H1 (cell line): ENCODE data around the gene CENPP. TPM values are rescaled to one million over a fixed set of nuclear protein-coding genes. Genes with fewer than 3 reads are reported as not detected.

ENCODE experiments used
- CTCF ChIA-PET: fragments of 300-600 bp; sonication (Branson Sonifier 250); formaldehyde crosslinking; loops from one replicate; lab custom pipeline; 2021; ENCODE audit not compliant: partially characterized antibody; lab: Charles Lee
- POLR2A ChIA-PET: fragments of 300-600 bp; sonication (Branson Sonifier 250); formaldehyde crosslinking; loops from one replicate; lab custom pipeline; 2021; ENCODE audit warnings: inconsistent platforms; ENCODE audit not compliant: partially characterized antibody; lab: Charles Lee
- DNase-seq, 2 experiments: peaks; one replicate each; pipeline versions ENCODE4 v3.0.0 to v3.0.0-alpha.2; 2010 to 2022; ENCODE audit warnings: low spot score in 2 of 2, low read depth in 1 of 2, mixed read lengths in 1 of 2
- FAIRE-seq: peaks from 2 replicates; lab custom pipeline; 2011; peaks lifted over from hg19 to GRCh38; lab: Jason Lieb, UNC
- H2AFZ ChIP-seq: 2 replicates; pipeline ENCODE4 v1.8.1; 2012; ENCODE audit warnings: low read length, inconsistent platforms
- H2AK5ac ChIP-seq: 2 replicates; pipeline ENCODE4 v1.6.1; 2013; ENCODE audit warnings: low read depth, low read length
- H2BK120ac ChIP-seq: replicated peaks from 2 replicates; pipeline ENCODE3; 2013; ENCODE audit warnings: low read depth, low read length, inconsistent platforms
- H2BK12ac ChIP-seq: 2 replicates; pipeline ENCODE4 v1.6.1; 2013; ENCODE audit warnings: low read depth, low read length
- H2BK15ac ChIP-seq: 2 replicates; pipeline ENCODE4 v1.6.1; 2013; ENCODE audit warnings: low read length
- H2BK20ac ChIP-seq: 2 replicates; pipeline ENCODE4 v1.6.1; 2013; ENCODE audit warnings: low read length
- H2BK5ac ChIP-seq: 2 replicates; pipeline ENCODE4 v1.6.1; 2013; ENCODE audit warnings: low read depth, low read length
- H3K14ac ChIP-seq: 2 replicates; pipeline ENCODE4 v1.6.1; 2013; ENCODE audit warnings: inconsistent platforms; ENCODE audit not compliant: insufficient read length
- H3K18ac ChIP-seq: 2 replicates; pipeline ENCODE4 v1.6.1; 2013; ENCODE audit warnings: low read length; ENCODE audit errors: extremely low read depth
- H3K23ac ChIP-seq: 2 replicates; pipeline ENCODE4 v1.6.1; 2013; ENCODE audit warnings: inconsistent platforms; ENCODE audit not compliant: insufficient read length
- H3K23me2 ChIP-seq: 2 replicates; pipeline ENCODE4 v1.6.1; 2013; ENCODE audit warnings: low read depth, low read length
- H3K27ac ChIP-seq: 2 replicates; pipeline ENCODE4 v1.6.1; 2011; ENCODE audit warnings: low read depth, low read length, inconsistent platforms
- H3K27me3 ChIP-seq, 4 experiments: replicated peaks in 1 of 4; 1 replicate in 1 of 4; 2 replicates in 3 of 4; pipeline versions ENCODE4 v1.6.1 to v1.8.1; 2011 to 2013; ENCODE audit warnings: low read length in 3 of 4, mild to moderate bottlenecking in 3 of 4, inconsistent platforms in 2 of 4, mixed read lengths in 2 of 4, moderate library complexity in 1 of 4; ENCODE audit not compliant: control insufficient read depth in 3 of 4, insufficient read depth in 3 of 4; ENCODE audit errors: extremely low read depth in 1 of 4
- H3K36me3 ChIP-seq, 4 experiments: 2 replicates each; pipeline versions ENCODE4 v1.6.1 to v1.8.1; 2011 to 2013; ENCODE audit warnings: mild to moderate bottlenecking in 4 of 4, low read length in 3 of 4, moderate library complexity in 2 of 4, control low read depth in 1 of 4, inconsistent platforms in 1 of 4; ENCODE audit not compliant: insufficient read depth in 4 of 4, control insufficient read depth in 2 of 4
- H3K4ac ChIP-seq: replicated peaks from 2 replicates; pipeline ENCODE3; 2013; ENCODE audit warnings: low read length, low read depth, mixed read lengths, inconsistent platforms; ENCODE audit not compliant: insufficient read length
- H3K4me1 ChIP-seq, 4 experiments: replicated peaks in 1 of 4; 1 replicate in 1 of 4; 2 replicates in 3 of 4; pipeline versions ENCODE4 v1.6.1 to v1.8.1; 2011 to 2013; ENCODE audit warnings: low read length in 3 of 4, inconsistent platforms in 2 of 4, mixed read lengths in 1 of 4; ENCODE audit not compliant: insufficient read depth in 4 of 4, control insufficient read depth in 3 of 4
- H3K4me2 ChIP-seq, 2 experiments: 2 replicates each; pipeline versions ENCODE4 v1.6.1 to v1.8.1; 2011 to 2013; ENCODE audit warnings: low read depth in 2 of 2, low read length in 2 of 2, control low read depth in 1 of 2, inconsistent platforms in 1 of 2, mild to moderate bottlenecking in 1 of 2; ENCODE audit not compliant: insufficient read depth in 1 of 2
- H3K4me3 ChIP-seq, 4 experiments: fragments of 200-600, 300-600 bp in 1 of 4; sonication (generic), shearing (Covaris generic), sonication (Bioruptor Twin) in 1 of 4; 2 replicates each; pipeline versions ENCODE4 v1.5.1 to v1.8.1; 2011 to 2016; ENCODE audit warnings: low read length in 4 of 4, low read depth in 3 of 4, control low read depth in 2 of 4, inconsistent platforms in 2 of 4, mild to moderate bottlenecking in 2 of 4, mixed read lengths in 1 of 4, moderate library complexity in 1 of 4; ENCODE audit not compliant: insufficient read depth in 2 of 4; ENCODE audit errors: extremely low read depth in 1 of 4
- H3K56ac ChIP-seq: replicated peaks from 2 replicates; pipeline ENCODE3; 2013; ENCODE audit warnings: low read depth, mild to moderate bottlenecking, mixed read lengths, low read length, inconsistent platforms; ENCODE audit not compliant: insufficient read length
- H3K79me1 ChIP-seq: 2 replicates; pipeline ENCODE4 v1.6.1; 2013; ENCODE audit warnings: low read depth, low read length, control low read depth
- H3K79me2 ChIP-seq, 2 experiments: 2 replicates each; pipeline versions ENCODE4 v1.6.1 to v1.8.1; 2012 to 2013; ENCODE audit warnings: low read length in 2 of 2, mild to moderate bottlenecking in 2 of 2, inconsistent platforms in 1 of 2; ENCODE audit not compliant: insufficient read depth in 2 of 2, control insufficient read depth in 1 of 2
- H3K9ac ChIP-seq, 4 experiments: replicated peaks in 1 of 4; 1 replicate in 1 of 4; 2 replicates in 3 of 4; pipeline versions ENCODE4 v1.6.1 to v1.8.1; 2011 to 2013; ENCODE audit warnings: low read depth in 3 of 4, low read length in 3 of 4, control low read depth in 2 of 4, mild to moderate bottlenecking in 2 of 4, moderate library complexity in 2 of 4, inconsistent platforms in 1 of 4; ENCODE audit errors: extremely low read depth in 1 of 4
- H3K9me3 ChIP-seq, 2 experiments: 2 replicates each; pipeline versions ENCODE4 v1.6.1 to v1.8.1; 2012 to 2013; ENCODE audit warnings: mild to moderate bottlenecking in 2 of 2, moderate library complexity in 2 of 2, control low read depth in 1 of 2, inconsistent platforms in 1 of 2, low read depth in 1 of 2, low read length in 1 of 2, mixed read lengths in 1 of 2; ENCODE audit not compliant: insufficient read depth in 2 of 2
- H4K20me1 ChIP-seq, 2 experiments: replicated peaks in 1 of 2; 2 replicates each; pipeline versions ENCODE3 to v1.8.1; 2011 to 2013; ENCODE audit warnings: inconsistent platforms in 2 of 2, low read length in 2 of 2, mild to moderate bottlenecking in 1 of 2; ENCODE audit not compliant: insufficient read depth in 2 of 2, control insufficient read depth in 1 of 2
- H4K5ac ChIP-seq: 2 replicates; pipeline ENCODE4 v1.6.1; 2013; ENCODE audit warnings: low read length, low read depth, mixed read lengths, inconsistent platforms; ENCODE audit not compliant: insufficient read length
- H4K8ac ChIP-seq: 2 replicates; pipeline ENCODE4 v1.8.0; 2013; ENCODE audit warnings: mild to moderate bottlenecking, moderate library complexity, low read length, inconsistent platforms; ENCODE audit not compliant: insufficient read depth; ENCODE audit errors: extremely low read depth
- H4K91ac ChIP-seq: replicated peaks from 2 replicates; pipeline ENCODE3; 2013; ENCODE audit warnings: low read length, mixed read lengths, inconsistent platforms; ENCODE audit not compliant: insufficient read length
- BRCA1 ChIP-seq: IDR thresholded peaks from 2 replicates; pipeline ENCODE4 v1.6.1; 2012; ENCODE audit warnings: low read depth, low read length, improper control_type of control experiment
- CBX8 ChIP-seq: fragments of 300-800, 300-1000 bp; sonication (generic); IDR thresholded peaks from 2 replicates; pipeline ENCODE4 v1.7.1; 2016; ENCODE audit warnings: low read depth, low read length, borderline replicate concordance
- CHD2 ChIP-seq: IDR thresholded peaks from 2 replicates; pipeline ENCODE4 v1.6.1; 2012; ENCODE audit warnings: low read length, improper control_type of control experiment
- FOSL1 ChIP-seq: IDR thresholded peaks from 2 replicates; pipeline ENCODE4 v1.6.1; 2011; ENCODE audit warnings: mild to moderate bottlenecking, low read depth, low read length, moderate library complexity; ENCODE audit not compliant: insufficient read depth
- HDAC6 ChIP-seq: IDR thresholded peaks from one replicate; pipeline ENCODE4 v1.7.1; 2012; ENCODE audit warnings: low read depth, mild to moderate bottlenecking, inconsistent platforms, low read length, moderate library complexity
- KDM4A ChIP-seq: IDR thresholded peaks from one replicate; pipeline ENCODE4 v1.7.1; 2012; ENCODE audit warnings: low read depth, mild to moderate bottlenecking, moderate library complexity, low read length, inconsistent platforms; ENCODE audit not compliant: severe bottlenecking
- NRF1 ChIP-seq: IDR thresholded peaks from 2 replicates; pipeline ENCODE4 v1.6.1; 2011; ENCODE audit warnings: mild to moderate bottlenecking, low read depth, low read length, improper control_type of control experiment
- PHF8 ChIP-seq: fragments of 200-600 bp; sonication (generic); conservative IDR thresholded peaks from 2 replicates; pipeline ENCODE4 v1.7.1; 2012; ENCODE audit warnings: low read depth, mild to moderate bottlenecking, inconsistent platforms, low read length, moderate library complexity
- POLR2AphosphoS5 ChIP-seq: IDR thresholded peaks from 2 replicates; pipeline ENCODE4 v1.6.1; 2011; ENCODE audit warnings: low read depth, low read length
- RAD21 ChIP-seq, 2 experiments: IDR thresholded peaks in 1 of 2; conservative IDR thresholded peaks in 1 of 2; 2 replicates each; pipeline ENCODE4 v1.6.1; 2011; ENCODE audit warnings: low read depth in 2 of 2, low read length in 2 of 2, improper control_type of control experiment in 1 of 2, inconsistent platforms in 1 of 2, mild to moderate bottlenecking in 1 of 2, moderate library complexity in 1 of 2
- RBBP5 ChIP-seq: IDR thresholded peaks from 2 replicates; pipeline ENCODE4 v1.7.1; 2012; ENCODE audit warnings: low read depth, mild to moderate bottlenecking, inconsistent platforms, low read length, moderate library complexity, borderline replicate concordance
- SIN3A ChIP-seq, 2 experiments: IDR thresholded peaks in 1 of 2; conservative IDR thresholded peaks in 1 of 2; 2 replicates each; pipeline ENCODE4 v1.6.1; 2011 to 2012; ENCODE audit warnings: low read length in 2 of 2, improper control_type of control experiment in 1 of 2, low read depth in 1 of 2, mild to moderate bottlenecking in 1 of 2
- SIX5 ChIP-seq: IDR thresholded peaks from 2 replicates; pipeline ENCODE4 v1.6.1; 2011; ENCODE audit warnings: mild to moderate bottlenecking, low read depth, low read length
- SP2 ChIP-seq: IDR thresholded peaks from 2 replicates; pipeline ENCODE4 v1.6.1; 2012; ENCODE audit warnings: mild to moderate bottlenecking, low read length, inconsistent platforms
- TAF7 ChIP-seq: optimal IDR thresholded peaks from 2 replicates; pipeline ENCODE3; 2011; ENCODE audit warnings: low read depth, mild to moderate bottlenecking, inconsistent platforms, low read length, moderate library complexity, borderline replicate concordance
- WGBS, 2 experiments: shearing (Covaris generic) in 1 of 2; methylation state at CpG; one replicate each; pipeline versions ENCODE4 v1.1.6 to v1.1.7; 2013 to 2015; ENCODE audit warnings: low lambda C conversion rate in 2 of 2, mixed read lengths in 2 of 2, inconsistent platforms in 1 of 2, low coverage in 1 of 2, missing lambda C conversion rate in 1 of 2; ENCODE audit not compliant: insufficient replicate concordance in 2 of 2, insufficient coverage in 1 of 2, insufficient read length in 1 of 2; ENCODE audit errors: extremely low coverage in 1 of 2, missing lambda C conversion rate in 1 of 2; 5-methylcytosine and 5-hydroxymethylcytosine counted together
- polyA plus RNA-seq, 7 experiments: library from polyadenylated mRNA; depleted of rRNA in 3 of 7; stranded (reverse) in 5 of 7; unstranded in 2 of 7; fragments of >200 nt in 5 of 7; fragments of 200-250 nt in 2 of 7; gene quantifications; 1 replicate in 5 of 7; 2 replicates in 1 of 7; 4 replicates in 1 of 7; pipeline versions ENCODE4 v1.2.1 to v1.2.3, GENCODE V29; 2011 to 2013; ENCODE audit warnings: missing spikeins in 2 of 7, mixed read lengths in 2 of 7
- total RNA-seq: library from RNA; stranded (reverse); fragmentation: NEBNext Ultra II Directional; extraction: Animal tissue kit (Norgen Biotek cat#: 25700); gene quantifications from 2 replicates; pipeline ENCODE4 v1.2.1, GENCODE V29; 2021

Gene CENPP
- total and polyA plus RNA-seq, 2 of the 8 experiments (the other 6 are each of a cell fraction or from before 2014, with no cell fraction given) = 2.7 to 10.8 TPM

- Histone ChIP-seq H2BK15ac (no peak overlapping the region), H2AFZ (no peak overlapping the region), H3K18ac (no peak overlapping the region), H4K20me1 (no peaks in the 10 kb centered on the region), H3K27me3 (no peaks in the 10 kb centered on the region), H3K4me1 (no peaks in the 10 kb centered on the region), H2BK20ac (no peak overlapping the region), H4K91ac (no peak overlapping the region), H2BK12ac (no peak overlapping the region), H3K23ac (no peak overlapping the region), H3K79me2 (no peaks in the 10 kb centered on the region), H4K5ac (no peak overlapping the region), H3K9me3 (no peaks in the 10 kb centered on the region), H3K4ac (no peak overlapping the region), H3K4me2 (no peak overlapping the region), H2BK5ac (no peak overlapping the region), H3K27ac (no peak overlapping the region), H3K4me3 (no peak overlapping the region), H3K79me1 (no peaks in the 10 kb centered on the region), H3K56ac (no peak overlapping the region), H3K9ac (no peak overlapping the region), H3K14ac (no peak overlapping the region), H3K36me3 (no peaks in the 10 kb centered on the region), H2BK120ac (no peak overlapping the region), H2AK5ac (no peak overlapping the region), H4K8ac (no peak overlapping the region), H3K23me2 (no peaks in the 10 kb centered on the region)
- ChIA-PET CTCF (no interaction called here), POLR2A (no interaction called here)
- WGBS, 2 experiments = 97% methylated on average over 1 of the region's 1 CpG; no CpG with 5 or more reads in 1 of the 2 experiments
- FAIRE-seq (no peak), DNase-seq (no peak)
- TF ChIP-seq BRCA1 (no peak), HDAC6 (no peak), NRF1 (no peak), RBBP5 (no peak), FOSL1 (no peak), KDM4A (no peak), CHD2 (no peak), SIX5 (no peak), TAF7 (no peak), SIN3A (conservative IDR thresholded peaks at IDR 0.05 in 1 of 2, IDR thresholded peaks at IDR 0.05 in 1 of 2; ENCODE audit: low read depth in 1 of 2, low read length in 2 of 2) (no peak), SP2 (no peak), CBX8 (no peak), PHF8 (no peak), RAD21 (IDR thresholded peaks at IDR 0.05 in 1 of 2, conservative IDR thresholded peaks at IDR 0.05 in 1 of 2; ENCODE audit: low read depth in 2 of 2, low read length in 2 of 2) (no peak), POLR2AphosphoS5 (no peak)
Observed at GRCh38 chr9:92435263-92435662, 109.5 kb downstream of the CENPP start.
